Germinal center (tissue), 1 donor: ENCODE measurements around the gene RABEP2.
"Not testable (repeated sequence)": the region's sequence is repeated elsewhere in the genome, so short reads cannot be mapped to it uniquely, and the experiment has no call there.

Experiments
- DNase-seq: peaks from one replicate; pipeline ENCODE4 v3.0.0; 2012; ENCODE audit warnings: mixed read lengths, low spot score

RABEP2 gene

DNA sequence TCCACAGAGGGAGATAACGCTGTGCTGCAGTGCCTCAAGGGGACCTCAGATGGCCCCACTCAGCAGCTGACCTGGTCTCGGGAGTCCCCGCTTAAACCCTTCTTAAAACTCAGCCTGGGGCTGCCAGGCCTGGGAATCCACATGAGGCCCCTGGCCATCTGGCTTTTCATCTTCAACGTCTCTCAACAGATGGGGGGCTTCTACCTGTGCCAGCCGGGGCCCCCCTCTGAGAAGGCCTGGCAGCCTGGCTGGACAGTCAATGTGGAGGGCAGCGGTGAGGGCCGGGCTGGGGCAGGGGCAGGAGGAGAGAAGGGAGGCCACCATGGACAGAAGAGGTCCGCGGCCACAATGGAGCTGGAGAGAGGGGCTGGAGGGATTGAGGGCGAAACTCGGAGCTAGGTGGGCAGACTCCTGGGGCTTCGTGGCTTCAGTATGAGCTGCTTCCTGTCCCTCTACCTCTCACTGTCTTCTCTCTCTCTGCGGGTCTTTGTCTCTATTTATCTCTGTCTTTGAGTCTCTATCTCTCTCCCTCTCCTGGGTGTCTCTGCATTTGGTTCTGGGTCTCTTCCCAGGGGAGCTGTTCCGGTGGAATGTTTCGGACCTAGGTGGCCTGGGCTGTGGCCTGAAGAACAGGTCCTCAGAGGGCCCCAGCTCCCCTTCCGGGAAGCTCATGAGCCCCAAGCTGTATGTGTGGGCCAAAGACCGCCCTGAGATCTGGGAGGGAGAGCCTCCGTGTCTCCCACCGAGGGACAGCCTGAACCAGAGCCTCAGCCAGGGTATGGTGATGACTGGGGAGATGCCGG lies 7.5 kb upstream of the RABEP2 start:
- no peak for DNase-seq

- peak; percentile 80 for DNase-seq
Observed at GRCh38 chr16:28931801-28932225, 6.8 kb upstream of the RABEP2 start, which contains the start of gene CD19. Gene CD19, plus strand, starts transcription at chr16:28931971. Its CDS starts 30 bp downstream, at chr16:28932001.

GRCh38 chr16:28930652-28931051 lies 5.6 kb upstream of the RABEP2 start:
- DNase-seq: peak; percentile 84

GRCh38 chr16:28930203-28930602 lies 5.2 kb upstream of the RABEP2 start:
- no peak for DNase-seq

GRCh38 chr16:28927815-28928214 lies 2.8 kb upstream of the RABEP2 start:
- DNase-seq: no peak

DNA sequence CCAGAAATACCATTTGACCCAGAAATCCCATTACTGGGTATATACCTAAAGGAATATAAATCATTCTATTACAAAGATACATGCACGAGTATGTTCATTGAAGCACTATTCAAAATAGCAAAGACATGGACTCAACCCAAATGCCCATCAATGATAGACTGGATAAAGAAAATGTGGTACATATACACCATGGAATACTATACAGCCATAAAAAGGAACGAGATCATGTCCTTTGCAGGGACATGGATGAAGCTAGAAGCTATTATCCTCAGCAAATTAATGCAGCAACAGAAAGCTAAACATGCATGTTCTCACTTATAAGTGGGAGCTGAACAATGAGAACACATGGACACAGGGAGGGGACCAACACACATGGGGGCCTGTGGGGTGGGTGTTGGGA lies 1.2 kb upstream of the RABEP2 start:
- not testable (repeated sequence) for DNase-seq

- peak; percentile 55 for DNase-seq
Observed at GRCh38 chr16:28925386-28926228, 569 bp upstream of the RABEP2 start.

DNA sequence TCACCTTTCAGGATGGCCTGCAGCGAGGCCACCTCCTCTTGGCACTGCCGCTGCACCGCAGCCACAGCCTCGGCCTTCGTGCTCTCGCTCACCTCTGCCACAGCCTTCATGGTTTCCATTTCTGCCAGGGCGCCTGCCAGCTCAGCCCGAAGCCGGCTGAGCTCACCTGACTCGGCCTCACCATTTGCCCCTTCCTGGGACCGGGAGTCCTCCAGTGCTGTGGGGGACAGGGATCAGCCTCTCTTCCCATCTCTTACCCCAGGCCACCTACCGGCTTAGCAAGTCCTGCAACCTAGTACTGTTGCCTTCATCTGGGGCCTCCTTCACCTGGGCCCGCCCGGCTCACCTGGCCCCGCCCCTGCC lies 658 bp downstream of the RABEP2 start:
- DNase-seq: no peak

GRCh38 chr16:28923652-28924398 lies 1.2 kb downstream of the RABEP2 start:
- DNase-seq: peak; percentile 88

GRCh38 chr16:28923231-28923587 lies 1.8 kb downstream of the RABEP2 start:
- DNase-seq: no peak

- no peak for DNase-seq
Observed at GRCh38 chr16:28918698-28919097, 6.3 kb downstream of the RABEP2 start.

GRCh38 chr16:28917095-28917494 lies 7.9 kb downstream of the RABEP2 start:
- DNase-seq: no peak

- DNase-seq: no peak
Observed at GRCh38 chr16:28915181-28915580, 9.9 kb downstream of the RABEP2 start.

- DNase-seq: no peak
Observed at GRCh38 chr16:28913946-28914724, 10.9 kb downstream of the RABEP2 start.

DNA sequence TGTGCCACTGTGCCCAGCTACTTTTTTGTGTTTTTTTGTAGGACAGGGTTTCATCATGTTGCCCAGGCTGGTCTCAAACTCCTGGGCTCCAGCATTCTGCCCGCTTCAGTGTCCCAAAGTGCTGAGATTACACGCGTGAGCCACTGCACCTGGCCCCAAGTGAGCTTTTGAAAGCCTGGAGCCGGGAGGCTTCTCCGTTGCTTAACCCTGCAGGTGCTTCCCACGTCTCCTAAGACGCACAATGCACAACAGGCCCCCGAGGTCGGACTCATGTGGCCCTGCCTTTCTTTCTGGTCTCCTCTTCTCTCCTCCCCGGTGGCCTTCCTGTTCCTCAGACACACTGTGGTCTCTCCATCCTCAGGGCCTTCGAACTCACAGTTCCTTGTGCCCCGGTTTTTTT lies 12.5 kb downstream of the RABEP2 start:
- no peak for DNase-seq

- no peak for DNase-seq
Observed at GRCh38 chr16:28910086-28911031, 14.7 kb downstream of the RABEP2 start.

- DNase-seq: no peak
Observed at GRCh38 chr16:28905800-28906372, 19.2 kb downstream of the RABEP2 start.

GRCh38 chr16:28905229-28905754 lies 19.7 kb downstream of the RABEP2 start:
- no peak for DNase-seq

- DNase-seq: no peak
Observed at GRCh38 chr16:28904828-28905227, 20.2 kb downstream of the RABEP2 start.

DNA sequence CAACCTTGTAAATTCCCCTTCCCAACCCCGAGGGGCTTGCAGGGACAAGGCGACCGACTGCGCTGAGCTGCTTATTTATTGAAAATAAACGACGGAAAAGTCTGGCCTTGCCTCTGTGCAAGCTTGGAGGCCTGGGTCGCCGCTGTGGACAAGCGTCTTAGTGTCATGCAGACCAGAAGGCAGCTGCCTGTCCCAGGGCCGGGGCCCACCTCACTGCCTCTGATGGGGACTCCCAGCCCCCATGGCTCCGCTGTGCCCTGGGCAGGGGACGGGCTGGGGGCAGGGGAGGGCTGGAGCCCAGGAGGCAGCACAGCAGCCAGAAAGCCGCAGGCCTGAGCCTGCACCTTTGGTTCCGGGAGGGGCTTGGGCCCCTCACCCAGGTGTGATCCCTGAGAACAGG lies 20.7 kb downstream of the RABEP2 start:
- no peak for DNase-seq
